Nephron (organoid): ENCODE results near the gene SNAPIN.

Source experiments
- H3K27ac Mint-ChIP-seq, 3 experiments: 2 replicates each; pipeline ENCODE4 v1.8.0; 2020; ENCODE audit warnings: mixed read lengths in 3 of 3, mild to moderate bottlenecking in 2 of 3, moderate library complexity in 1 of 3
- H3K27me3 Mint-ChIP-seq: 2 replicates; pipeline ENCODE4 v1.8.0; 2021; ENCODE audit warnings: low read depth, mild to moderate bottlenecking, moderate library complexity, mixed read lengths
- H3K36me3 Mint-ChIP-seq: 2 replicates; pipeline ENCODE4 v1.8.0; 2020; ENCODE audit warnings: low read depth, mixed read lengths
- H3K4me1 Mint-ChIP-seq: 2 replicates; pipeline ENCODE4 v1.8.0; 2020; ENCODE audit warnings: mixed read lengths
- H3K4me3 Mint-ChIP-seq, 3 experiments: 2 replicates each; pipeline ENCODE4 v1.8.0; 2020; ENCODE audit warnings: mild to moderate bottlenecking in 3 of 3, mixed read lengths in 3 of 3, moderate library complexity in 2 of 3
- H3K9me3 Mint-ChIP-seq: 2 replicates; pipeline ENCODE4 v1.8.0; 2020; ENCODE audit warnings: mixed read lengths
- CTCF ChIP-seq, 3 experiments: fragments of 200-600 bp; sonication (generic); IDR thresholded peaks; one replicate each; pipeline ENCODE4 v1.5.0; 2021; ENCODE audit warnings: antibody characterized with exemption in 3 of 3; ENCODE audit not compliant: unreplicated experiment in 3 of 3

The SNAPIN gene

GRCh38 chr1:153614906-153615305 lies 43.6 kb upstream of the SNAPIN start:
- peak overlapping the region; percentile 62 to 90 (median 90) for H3K27ac Mint-ChIP-seq
- H3K36me3 Mint-ChIP-seq = peaks cover 12% of the 10 kb centered on the region
- H3K4me1 Mint-ChIP-seq = peaks cover 46% of the 10 kb centered on the region
- no peaks in the 10 kb centered on the region for H3K27me3 Mint-ChIP-seq
- no peak for TF ChIP-seq CTCF (IDR thresholded peaks at IDR 0.05; ENCODE audit: unreplicated experiment in 3 of 3)
- H3K4me3 Mint-ChIP-seq = peak overlapping the region in 2 of 3 experiments; percentile 23 to 61
- H3K9me3 Mint-ChIP-seq = no peaks in the 10 kb centered on the region

GRCh38 chr1:153615406-153615805 lies 43.1 kb upstream of the SNAPIN start:
- Mint-ChIP-seq H3K9me3 (no peaks in the 10 kb centered on the region), H3K27ac (peak overlapping the region in 2 of 3 experiments; percentile 66 to 88), H3K4me1 (peaks cover 42% of the 10 kb centered on the region), H3K4me3 (no peak overlapping the region), H3K27me3 (no peaks in the 10 kb centered on the region), H3K36me3 (peaks cover 17% of the 10 kb centered on the region)
- no peak for TF ChIP-seq CTCF (IDR thresholded peaks at IDR 0.05; ENCODE audit: unreplicated experiment in 3 of 3)

GRCh38 chr1:153616144-153616916 lies 42.2 kb upstream of the SNAPIN start, which contains the start of gene S100A14:
Gene S100A14 (minus strand): TSS chr1:153616325. CDS start chr1:153615858, 467 bp downstream.
- Mint-ChIP-seq H3K9me3 (no peaks in the 10 kb centered on the region), H3K27ac (peak within 1 kb of the TSS; percentile 66 to 88 (median 74)), H3K36me3 (peaks cover 21% of the 10 kb centered on the region), H3K27me3 (no peaks in the 10 kb centered on the region), H3K4me3 (peak within 1 kb of the TSS in 2 of 3 experiments; percentile 38 to 44), H3K4me1 (peaks cover 40% of the 10 kb centered on the region)
- no peak for TF ChIP-seq CTCF (IDR thresholded peaks at IDR 0.05; ENCODE audit: unreplicated experiment in 3 of 3)

- Mint-ChIP-seq H3K4me1 (peaks cover 34% of the 10 kb centered on the region), H3K36me3 (peaks cover 21% of the 10 kb centered on the region), H3K27me3 (no peaks in the 10 kb centered on the region), H3K27ac (peak overlapping the region; percentile 66 to 88 (median 74)), H3K9me3 (no peaks in the 10 kb centered on the region), H3K4me3 (no peak overlapping the region)
- TF ChIP-seq CTCF (IDR thresholded peaks at IDR 0.05; ENCODE audit: unreplicated experiment in 3 of 3) = no peak
Observed at GRCh38 chr1:153616917-153617311, 41.6 kb upstream of the SNAPIN start.

GRCh38 chr1:153617663-153618062 lies 40.8 kb upstream of the SNAPIN start:
- H3K27me3 Mint-ChIP-seq = no peaks in the 10 kb centered on the region
- TF ChIP-seq CTCF (IDR thresholded peaks at IDR 0.05; ENCODE audit: unreplicated experiment in 3 of 3) = peak; percentile 28 to 48 (median 35)
- peaks cover 27% of the 10 kb centered on the region for H3K4me1 Mint-ChIP-seq
- H3K27ac Mint-ChIP-seq = peak overlapping the region in 2 of 3 experiments; percentile 66 to 74
- H3K4me3 Mint-ChIP-seq = no peak overlapping the region
- H3K9me3 Mint-ChIP-seq = no peaks in the 10 kb centered on the region
- peaks cover 27% of the 10 kb centered on the region for H3K36me3 Mint-ChIP-seq

- H3K4me1 Mint-ChIP-seq = peaks cover 26% of the 10 kb centered on the region
- no peak overlapping the region for H3K4me3 Mint-ChIP-seq
- no peak for TF ChIP-seq CTCF (IDR thresholded peaks at IDR 0.05; ENCODE audit: unreplicated experiment in 3 of 3)
- no peak overlapping the region for H3K27ac Mint-ChIP-seq
- no peaks in the 10 kb centered on the region for H3K27me3 Mint-ChIP-seq
- peaks cover 37% of the 10 kb centered on the region for H3K36me3 Mint-ChIP-seq
- H3K9me3 Mint-ChIP-seq = no peaks in the 10 kb centered on the region
Observed at GRCh38 chr1:153619171-153619570, 39.3 kb upstream of the SNAPIN start.
